Measurements from ENCODE around the gene EIF4E1B.
A peak's percentile ranks its signal among the peaks of the same experiment; 100 is the strongest.
"Not testable (repeated sequence)": the region's sequence is repeated elsewhere in the genome, so short reads cannot be mapped to it uniquely, and the experiment has no call there.

Gene EIF4E1B

GRCh38 chr5:176629853-176630680, at the start of gene EIF4E1B, which contains the start of gene SNCB:
Gene EIF4E1B (plus strand): TSS chr5:176630675. CDS start chr5:176642788, 12,113 bp downstream.
Gene SNCB (minus strand): TSS chr5:176630534. CDS start chr5:176629654, 880 bp downstream.
- Mint-ChIP-seq H3K4me1 (peaks cover 57% of the 10 kb centered on the region), H3K36me3 (no peaks in the 10 kb centered on the region), H3K27me3 (peaks cover 36% of the 10 kb centered on the region), H3K4me3 (peak within 1 kb of the TSS; percentile 67), H3K9me3 (no peaks in the 10 kb centered on the region), H3K27ac (no peak within 1 kb of the TSS)
- ATAC-seq = peak; percentile 89

GRCh38 chr5:176581361-176581760, 49.1 kb upstream of the EIF4E1B start:
- ATAC-seq = no peak
- no peak overlapping the region for H3K27ac Mint-ChIP-seq
- no peaks in the 10 kb centered on the region for H3K36me3 Mint-ChIP-seq
- peaks cover 12% of the 10 kb centered on the region for H3K4me1 Mint-ChIP-seq
- no peak overlapping the region for H3K4me3 Mint-ChIP-seq
- H3K27me3 Mint-ChIP-seq = peaks cover 16% of the 10 kb centered on the region
- H3K9me3 Mint-ChIP-seq = peaks cover 3% of the 10 kb centered on the region

- Mint-ChIP-seq H3K36me3 (no peaks in the 10 kb centered on the region), H3K27me3 (no peaks in the 10 kb centered on the region), H3K9me3 (peaks cover 3% of the 10 kb centered on the region), H3K4me1 (peaks cover 4% of the 10 kb centered on the region), H3K27ac (no peak overlapping the region), H3K4me3 (no peak overlapping the region)
- ATAC-seq = no peak
Measured at GRCh38 chr5:176583076-176583475, 47.4 kb upstream of the EIF4E1B start.

GRCh38 chr5:176587398-176587797, 43.1 kb upstream of the EIF4E1B start:
- ATAC-seq = no peak
- H3K27me3 Mint-ChIP-seq = no peaks in the 10 kb centered on the region
- no peak overlapping the region for H3K4me3 Mint-ChIP-seq
- H3K9me3 Mint-ChIP-seq = peaks cover 7% of the 10 kb centered on the region
- no peak overlapping the region for H3K27ac Mint-ChIP-seq
- no peaks in the 10 kb centered on the region for H3K4me1 Mint-ChIP-seq
- H3K36me3 Mint-ChIP-seq = no peaks in the 10 kb centered on the region

- Mint-ChIP-seq H3K27ac (no peak overlapping the region), H3K36me3 (no peaks in the 10 kb centered on the region), H3K4me1 (no peaks in the 10 kb centered on the region), H3K9me3 (peaks cover 7% of the 10 kb centered on the region), H3K4me3 (no peak overlapping the region), H3K27me3 (no peaks in the 10 kb centered on the region)
- ATAC-seq = no peak
Measured at GRCh38 chr5:176588297-176588696, 42.2 kb upstream of the EIF4E1B start.

- Mint-ChIP-seq H3K4me3 (no peak overlapping the region), H3K4me1 (no peaks in the 10 kb centered on the region), H3K9me3 (peaks cover 7% of the 10 kb centered on the region), H3K27ac (no peak overlapping the region), H3K27me3 (no peaks in the 10 kb centered on the region), H3K36me3 (no peaks in the 10 kb centered on the region)
- no peak for ATAC-seq
Measured at GRCh38 chr5:176589039-176589769, 41.3 kb upstream of the EIF4E1B start.

- no peak overlapping the region for H3K4me3 Mint-ChIP-seq
- H3K27me3 Mint-ChIP-seq = no peaks in the 10 kb centered on the region
- H3K27ac Mint-ChIP-seq = no peak overlapping the region
- peaks cover 7% of the 10 kb centered on the region for H3K9me3 Mint-ChIP-seq
- ATAC-seq = no peak
- H3K4me1 Mint-ChIP-seq = no peaks in the 10 kb centered on the region
- no peaks in the 10 kb centered on the region for H3K36me3 Mint-ChIP-seq
Measured at GRCh38 chr5:176590035-176590717, 40.3 kb upstream of the EIF4E1B start.

- ATAC-seq, H3K27ac Mint-ChIP-seq, H3K4me1 Mint-ChIP-seq, H3K9me3 Mint-ChIP-seq, H3K36me3 Mint-ChIP-seq, H3K27me3 Mint-ChIP-seq, H3K4me3 Mint-ChIP-seq: not testable (repeated sequence)
Measured at GRCh38 chr5:176591667-176592066, 38.8 kb upstream of the EIF4E1B start.

- Mint-ChIP-seq H3K36me3 (no peaks in the 10 kb centered on the region), H3K27ac (no peak overlapping the region), H3K4me1 (no peaks in the 10 kb centered on the region), H3K9me3 (peaks cover 4% of the 10 kb centered on the region), H3K4me3 (no peak overlapping the region), H3K27me3 (no peaks in the 10 kb centered on the region)
- no peak for ATAC-seq
Measured at GRCh38 chr5:176592573-176592972, 37.9 kb upstream of the EIF4E1B start.

- H3K36me3 Mint-ChIP-seq = no peaks in the 10 kb centered on the region
- no peak overlapping the region for H3K4me3 Mint-ChIP-seq
- no peaks in the 10 kb centered on the region for H3K4me1 Mint-ChIP-seq
- no peak for ATAC-seq
- H3K27ac Mint-ChIP-seq = no peak overlapping the region
- H3K9me3 Mint-ChIP-seq = peaks cover under 1% of the 10 kb centered on the region
- H3K27me3 Mint-ChIP-seq = no peaks in the 10 kb centered on the region
Measured at GRCh38 chr5:176593273-176593869, 37.1 kb upstream of the EIF4E1B start.

GRCh38 chr5:176594554-176594953, 35.9 kb upstream of the EIF4E1B start:
- no peaks in the 10 kb centered on the region for H3K4me1 Mint-ChIP-seq

GRCh38 chr5:176595386-176595943, 35.0 kb upstream of the EIF4E1B start:
- Mint-ChIP-seq H3K36me3 (peaks cover 6% of the 10 kb centered on the region), H3K27ac (no peak overlapping the region), H3K4me3 (no peak overlapping the region), H3K9me3 (no peaks in the 10 kb centered on the region), H3K4me1 (no peaks in the 10 kb centered on the region), H3K27me3 (no peaks in the 10 kb centered on the region)
- no peak for ATAC-seq

More at GRCh38 chr5:176594554-176594953, 35.9 kb upstream of the EIF4E1B start:
- ATAC-seq = no peak
- H3K9me3 Mint-ChIP-seq = no peaks in the 10 kb centered on the region
- H3K27me3 Mint-ChIP-seq = no peaks in the 10 kb centered on the region
- H3K27ac Mint-ChIP-seq = no peak overlapping the region
- H3K4me3 Mint-ChIP-seq = no peak overlapping the region
- peaks cover 6% of the 10 kb centered on the region for H3K36me3 Mint-ChIP-seq

- H3K27ac Mint-ChIP-seq = no peak overlapping the region
- H3K27me3 Mint-ChIP-seq = no peaks in the 10 kb centered on the region
- H3K4me1 Mint-ChIP-seq = no peaks in the 10 kb centered on the region
- no peaks in the 10 kb centered on the region for H3K9me3 Mint-ChIP-seq
- no peak for ATAC-seq
- peak overlapping the region; percentile 65 for H3K4me3 Mint-ChIP-seq
- H3K36me3 Mint-ChIP-seq = peaks cover 6% of the 10 kb centered on the region
Measured at GRCh38 chr5:176596069-176596644, 34.3 kb upstream of the EIF4E1B start.

- H3K4me1 Mint-ChIP-seq = no peaks in the 10 kb centered on the region
- no peak overlapping the region for H3K27ac Mint-ChIP-seq
- H3K36me3 Mint-ChIP-seq = peaks cover 6% of the 10 kb centered on the region
- no peaks in the 10 kb centered on the region for H3K27me3 Mint-ChIP-seq
- H3K4me3 Mint-ChIP-seq = peak overlapping the region; percentile 65
- no peaks in the 10 kb centered on the region for H3K9me3 Mint-ChIP-seq
- peak; percentile 82 for ATAC-seq
Measured at GRCh38 chr5:176596689-176597416, 33.6 kb upstream of the EIF4E1B start.

All from stimulated activated memory B cell treated with anti-CD40 and anti-IgM and Interleukin-4, amounts not matched to agents 10 μg/mL and 1 μg/mL and 100 μg/mL, for 72 hours (primary cell).